ENCODE measurements around the gene MARCHF2. TPM values are rescaled to one million over a fixed set of nuclear protein-coding genes. Genes with fewer than 3 reads are reported as not detected.

Gene MARCHF2
- total RNA-seq, 1 experiment from 2014 or later: 27.5 TPM

GRCh38 chr19:8488365-8488764 is 75.3 kb downstream of the MARCHF2 start:
- Histone ChIP-seq H3K27me3 (ENCODE audit: insufficient read depth, low read length) (no peaks in the 10 kb centered on the region), H3K79me2 (ENCODE audit: insufficient read depth, low read length) (no peaks in the 10 kb centered on the region), H4K5ac (ENCODE audit: insufficient read length, low read depth, low read length) (no peak overlapping the region), H3K23me2 (ENCODE audit: insufficient read length, low read depth, low read length, poor library complexity, severe bottlenecking) (no peaks in the 10 kb centered on the region), H3K4me1 (ENCODE audit: insufficient read depth, low read length) (no peaks in the 10 kb centered on the region), H3K23ac (ENCODE audit: insufficient read length, low read depth, low read length) (no peak overlapping the region), H4K91ac (ENCODE audit: insufficient read length, low read depth, low read length) (no peak overlapping the region), H3K4me2 (ENCODE audit: insufficient read depth, insufficient read length, low read length) (no peak overlapping the region), H4K20me1 (ENCODE audit: control insufficient read depth, insufficient read depth, insufficient read length) (no peaks in the 10 kb centered on the region), H2BK20ac (ENCODE audit: low read depth, low read length, poor library complexity, severe bottlenecking) (no peak overlapping the region), H2BK5ac (ENCODE audit: insufficient read length, low read length) (no peak overlapping the region), H3T11ph (ENCODE audit: low read length) (no peak overlapping the region), H3K79me1 (ENCODE audit: insufficient read depth, low read depth, low read length, poor library complexity, severe bottlenecking) (no peaks in the 10 kb centered on the region), H2AFZ (ENCODE audit: low read length) (no peak overlapping the region), H3K18ac (ENCODE audit: insufficient read length, low read depth, low read length) (no peak overlapping the region), H2AK5ac (ENCODE audit: insufficient read length, low read length) (no peak overlapping the region), H2BK120ac (ENCODE audit: low read depth, low read length, poor library complexity, severe bottlenecking) (no peak overlapping the region), H2BK15ac (ENCODE audit: low read depth, low read length) (no peak overlapping the region), H3K27ac (ENCODE audit: insufficient read length, low read depth, low read length) (no peak overlapping the region), H3K14ac (ENCODE audit: insufficient read depth, low read length) (no peak overlapping the region), H3K4ac (ENCODE audit: low read depth, low read length) (no peak overlapping the region), H3K9me3 (ENCODE audit: control insufficient read depth, low read depth, low read length) (no peaks in the 10 kb centered on the region), H3K9ac (ENCODE audit: extremely low read depth, insufficient read length, low read length) (no peak overlapping the region), H3K56ac (ENCODE audit: insufficient read length, low read depth, low read length) (no peak overlapping the region), H4K8ac (replicated peaks; ENCODE audit: insufficient read length, low read depth, low read length) (no peak overlapping the region), H2BK12ac (ENCODE audit: insufficient read length, low read depth, low read length) (no peak overlapping the region)
- WGBS (ENCODE audit: extremely low coverage, insufficient read length, low lambda C conversion rate): no CpG with 5 or more reads among the region's 15 CpGs
- no peak for DNase-seq
- Mint-ChIP-seq H3K27me3 (ENCODE audit: low read depth) (no peaks in the 10 kb centered on the region; the same call in 1 of the 2 replicates), H3K4me3 (no peak overlapping the region; a peak in 1 of 5 replicates), H3K4me1 (peaks cover 5 to 13% of the 10 kb centered on the region in 2 experiments), H3K36me3 (ENCODE audit: insufficient read depth in 1 of 3, low read depth in 3 of 3) (peaks cover 34 to 61% (median 61%) of the 10 kb centered on the region in 3 experiments), H3K27ac (peak overlapping the region in 2 of 3 experiments; percentile 46 to 95; a peak in 3 of 7 replicates), H3K9me3 (no peaks in the 10 kb centered on the region)
- TF ChIP-seq CTCF (conservative IDR thresholded peaks at IDR 0.05): no peak

Small RNAs within 50 kb of the gene (microRNA-seq; reads per million reads assigned to microRNA genes)
- 0.35 reads per million for gene MIR4999 (ENCODE audit: borderline microRNAs expressed)

Other genes with a start within 250 kb of the MARCHF2 start
- gene CERS4, start 203.9 kb upstream of the MARCHF2 start, total RNA-seq (2021): 62.6 and 66.5 TPM in 2 replicates
- 68.1 and 72.1 TPM in 2 replicates for gene CD320, start 104.9 kb upstream of the MARCHF2 start, total RNA-seq (2021)
- 70.7 and 73.0 TPM in 2 replicates for gene NDUFA7, start 91.9 kb upstream of the MARCHF2 start, total RNA-seq (2021)
- 1,885 and 1,988 TPM in 2 replicates for gene RPS28, start 91.8 kb upstream of the MARCHF2 start, total RNA-seq (2021)
- gene KANK3, start 70.0 kb upstream of the MARCHF2 start, total RNA-seq (2021): 5.3 and 7.7 TPM in 2 replicates
- 1.9 and 2.5 TPM in 2 replicates for gene ANGPTL4, start 49.1 kb upstream of the MARCHF2 start, total RNA-seq (2021)
- 106 and 107 TPM in 2 replicates for gene RAB11B, start 22.9 kb upstream of the MARCHF2 start, total RNA-seq (2021)
- 458 and 468 TPM in 2 replicates for gene HNRNPM, start 31.7 kb downstream of the MARCHF2 start, total RNA-seq (2021)
- 0.44 TPM in 2 replicates for gene PRAM1, start 89.3 kb downstream of the MARCHF2 start, total RNA-seq (2021)
- 29.3 and 38.1 TPM in 2 replicates for gene ZNF414, start 100.9 kb downstream of the MARCHF2 start, total RNA-seq (2021)
- 1.0 and 1.2 TPM in 2 replicates for gene MYO1F, start 164.1 kb downstream of the MARCHF2 start, total RNA-seq (2021)
- gene ADAMTS10, start 197.4 kb downstream of the MARCHF2 start, total RNA-seq (2021): 25.6 and 26.5 TPM in 2 replicates
- not detected in 2 replicates for gene NFILZ, start 217.3 kb downstream of the MARCHF2 start, total RNA-seq (2021)

All from H9 (cell line).